Measurements from ENCODE around the gene LMNB1.
"Not testable (repeated sequence)": the region's sequence is repeated elsewhere in the genome, so short reads cannot be mapped to it uniquely, and the experiment has no call there.

Gene LMNB1

DNA sequence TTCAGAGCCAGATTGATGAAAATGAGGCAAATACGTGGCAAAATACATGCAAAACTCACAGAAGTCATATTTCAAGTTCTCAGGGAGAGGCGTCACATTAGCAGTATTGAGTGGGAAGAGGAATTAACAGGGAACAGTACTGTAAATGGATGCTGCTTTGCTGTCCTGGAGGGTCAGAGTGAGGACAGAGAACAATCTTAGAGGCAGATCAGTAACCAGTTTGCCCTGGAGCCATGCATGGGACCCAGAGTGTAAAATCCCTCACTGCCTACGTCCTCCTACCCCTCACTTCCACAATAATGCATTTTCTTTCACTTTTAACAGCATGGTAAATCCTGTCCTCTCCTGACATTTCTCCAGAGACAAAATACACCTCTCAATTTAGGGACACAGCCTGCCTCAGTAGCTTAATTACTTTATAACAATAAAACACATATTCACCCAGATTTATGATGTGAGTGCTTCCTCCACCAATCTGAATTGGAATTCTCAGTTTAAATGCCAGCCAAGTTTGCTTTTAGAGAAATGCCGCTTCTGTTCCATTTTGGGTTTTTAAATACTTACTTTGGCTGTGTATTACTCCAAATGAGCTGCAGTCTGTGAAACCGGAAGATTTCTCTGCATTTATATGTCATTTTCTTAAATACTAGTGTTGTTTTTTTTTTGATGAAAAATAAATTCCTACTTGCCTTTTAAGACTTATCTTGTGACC lies 70.0 kb downstream of the LMNB1 start:
- no peaks in the 10 kb centered on the region for H3K9me3 ChIP-seq (ENCODE audit: control insufficient read depth, insufficient read depth, low read length)
- no peaks in the 10 kb centered on the region for H3K36me3 ChIP-seq (ENCODE audit: control insufficient read depth, insufficient read depth, low read length)
- peak overlapping the region; percentile 24; the same call in 1 of the 2 replicates for H3K4me3 ChIP-seq (ENCODE audit: low read depth, low read length)
- no peaks in the 10 kb centered on the region for H3K27me3 ChIP-seq (ENCODE audit: control insufficient read depth, insufficient read depth, low read length)
- H3K4me1 ChIP-seq (ENCODE audit: control insufficient read depth, insufficient read depth, low read length), result peaks cover 47% of the 10 kb centered on the region
- H3K9ac ChIP-seq (ENCODE audit: low read depth, low read length), result no peak overlapping the region
- H3K27ac ChIP-seq (ENCODE audit: low read depth, low read length), result peak overlapping the region; percentile 52

DNA sequence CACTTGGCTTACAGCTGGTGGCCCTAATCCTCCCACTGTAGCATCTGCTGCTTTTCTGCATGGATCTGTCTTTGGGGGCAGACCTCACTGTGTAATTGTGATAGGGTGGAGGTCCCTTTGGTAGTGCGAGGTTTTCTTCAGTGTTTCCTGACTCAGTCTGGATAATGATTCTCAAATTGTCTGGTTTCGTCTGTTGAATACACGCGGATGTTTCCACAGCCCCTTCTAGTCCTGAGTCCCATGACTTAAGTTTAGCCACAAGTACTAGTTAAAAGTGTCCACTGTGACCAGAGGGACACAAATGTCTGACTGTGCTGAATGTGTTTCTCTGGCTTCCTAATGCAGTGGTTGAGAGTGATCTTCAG lies 70.5 kb downstream of the LMNB1 start:
- no peaks in the 10 kb centered on the region for H3K36me3 ChIP-seq (ENCODE audit: control insufficient read depth, insufficient read depth, low read length)
- no peaks in the 10 kb centered on the region for H3K9me3 ChIP-seq (ENCODE audit: control insufficient read depth, insufficient read depth, low read length)
- peaks cover 52% of the 10 kb centered on the region for H3K4me1 ChIP-seq (ENCODE audit: control insufficient read depth, insufficient read depth, low read length)
- no peak overlapping the region for H3K4me3 ChIP-seq (ENCODE audit: low read depth, low read length)
- no peaks in the 10 kb centered on the region for H3K27me3 ChIP-seq (ENCODE audit: control insufficient read depth, insufficient read depth, low read length)
- no peak overlapping the region for H3K27ac ChIP-seq (ENCODE audit: low read depth, low read length)
- H3K9ac ChIP-seq (ENCODE audit: low read depth, low read length), result no peak overlapping the region

DNA sequence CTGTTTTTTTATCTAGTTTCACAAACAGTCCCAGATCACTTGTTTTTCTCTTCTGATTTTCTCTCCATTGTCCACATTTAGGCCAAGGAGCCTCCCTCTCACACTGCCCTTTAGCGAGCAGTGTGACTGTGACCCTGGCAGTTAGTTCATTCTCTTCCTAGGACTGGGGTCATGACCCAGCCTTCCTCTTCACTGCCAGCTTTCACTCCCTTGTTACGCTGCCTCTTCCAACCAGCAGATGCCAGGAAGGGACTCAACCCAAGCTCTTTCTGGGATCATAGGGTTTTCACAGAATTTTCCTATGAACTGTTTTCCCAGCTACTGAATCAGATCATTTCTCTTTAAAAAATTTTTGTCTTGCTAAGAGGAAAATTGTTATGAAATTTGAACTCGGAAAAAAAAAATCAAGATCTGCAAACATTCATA lies 70.9 kb downstream of the LMNB1 start:
- H3K9ac ChIP-seq (ENCODE audit: low read depth, low read length), result no peak overlapping the region
- H3K4me3 ChIP-seq (ENCODE audit: low read depth, low read length), result no peak overlapping the region
- no peak overlapping the region for H3K27ac ChIP-seq (ENCODE audit: low read depth, low read length)
- H3K9me3 ChIP-seq (ENCODE audit: control insufficient read depth, insufficient read depth, low read length), result no peaks in the 10 kb centered on the region
- peaks cover 54% of the 10 kb centered on the region for H3K4me1 ChIP-seq (ENCODE audit: control insufficient read depth, insufficient read depth, low read length)
- H3K27me3 ChIP-seq (ENCODE audit: control insufficient read depth, insufficient read depth, low read length), result no peaks in the 10 kb centered on the region
- H3K36me3 ChIP-seq (ENCODE audit: control insufficient read depth, insufficient read depth, low read length), result no peaks in the 10 kb centered on the region

DNA sequence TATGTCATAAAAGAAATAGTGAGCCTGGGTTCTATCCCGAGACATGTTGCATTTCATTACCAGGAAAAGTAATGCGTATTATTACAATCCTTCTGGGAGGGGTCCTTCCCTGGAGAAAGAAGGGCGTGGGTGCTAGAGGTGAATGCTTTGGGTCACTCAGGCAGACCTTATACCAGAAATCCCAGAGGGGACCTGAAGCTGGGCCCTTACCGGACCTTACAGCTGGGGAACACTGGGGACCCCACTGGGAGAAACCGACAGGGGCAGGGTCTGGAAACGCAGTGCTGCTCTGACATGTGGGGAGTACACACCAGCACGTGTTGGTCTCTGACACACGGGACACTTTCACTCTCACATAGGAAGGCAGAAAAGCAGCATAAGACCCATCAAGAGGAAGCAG lies 71.3 kb downstream of the LMNB1 start:
- Histone ChIP-seq H3K9ac (ENCODE audit: low read depth, low read length) (no peak overlapping the region), H3K36me3 (ENCODE audit: control insufficient read depth, insufficient read depth, low read length) (no peaks in the 10 kb centered on the region), H3K4me1 (ENCODE audit: control insufficient read depth, insufficient read depth, low read length) (peaks cover 54% of the 10 kb centered on the region), H3K27ac (ENCODE audit: low read depth, low read length) (no peak overlapping the region), H3K4me3 (ENCODE audit: low read depth, low read length) (no peak overlapping the region), H3K9me3 (ENCODE audit: control insufficient read depth, insufficient read depth, low read length) (no peaks in the 10 kb centered on the region), H3K27me3 (ENCODE audit: control insufficient read depth, insufficient read depth, low read length) (no peaks in the 10 kb centered on the region)

DNA sequence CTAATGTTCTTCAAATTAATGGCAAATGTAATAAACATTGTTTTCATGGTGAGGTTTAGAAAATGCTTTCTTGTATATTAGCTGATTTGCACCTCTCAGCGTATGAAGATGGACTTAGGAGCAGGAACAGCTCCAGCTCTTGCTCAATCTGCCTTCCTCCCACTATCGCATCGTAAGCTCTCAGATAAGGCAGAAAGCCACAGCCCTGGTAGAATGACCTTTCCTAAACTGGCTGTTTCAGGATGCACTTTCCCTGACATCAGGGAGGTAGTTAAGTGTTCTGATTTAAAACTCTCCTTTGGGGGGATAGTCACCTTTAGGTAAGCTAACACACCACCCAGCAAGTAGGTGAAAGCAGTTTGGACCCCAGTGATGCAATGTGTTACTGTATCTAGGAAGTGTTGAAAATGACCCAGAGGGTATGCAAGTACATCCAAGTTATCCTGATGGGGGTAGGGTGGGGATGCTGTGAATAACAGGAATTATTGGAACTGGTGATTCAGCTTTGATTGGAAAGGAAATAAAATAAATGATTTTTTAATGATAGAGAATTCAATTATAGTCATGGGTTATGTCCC lies 72.3 kb downstream of the LMNB1 start:
- H3K9me3 ChIP-seq (ENCODE audit: control insufficient read depth, insufficient read depth, low read length), result no peaks in the 10 kb centered on the region
- H3K4me3 ChIP-seq (ENCODE audit: low read depth, low read length), result no peak overlapping the region
- H3K36me3 ChIP-seq (ENCODE audit: control insufficient read depth, insufficient read depth, low read length), result no peaks in the 10 kb centered on the region
- peaks cover 54% of the 10 kb centered on the region for H3K4me1 ChIP-seq (ENCODE audit: control insufficient read depth, insufficient read depth, low read length)
- H3K27me3 ChIP-seq (ENCODE audit: control insufficient read depth, insufficient read depth, low read length), result no peaks in the 10 kb centered on the region
- H3K27ac ChIP-seq (ENCODE audit: low read depth, low read length), result no peak overlapping the region
- H3K9ac ChIP-seq (ENCODE audit: low read depth, low read length), result no peak overlapping the region

DNA sequence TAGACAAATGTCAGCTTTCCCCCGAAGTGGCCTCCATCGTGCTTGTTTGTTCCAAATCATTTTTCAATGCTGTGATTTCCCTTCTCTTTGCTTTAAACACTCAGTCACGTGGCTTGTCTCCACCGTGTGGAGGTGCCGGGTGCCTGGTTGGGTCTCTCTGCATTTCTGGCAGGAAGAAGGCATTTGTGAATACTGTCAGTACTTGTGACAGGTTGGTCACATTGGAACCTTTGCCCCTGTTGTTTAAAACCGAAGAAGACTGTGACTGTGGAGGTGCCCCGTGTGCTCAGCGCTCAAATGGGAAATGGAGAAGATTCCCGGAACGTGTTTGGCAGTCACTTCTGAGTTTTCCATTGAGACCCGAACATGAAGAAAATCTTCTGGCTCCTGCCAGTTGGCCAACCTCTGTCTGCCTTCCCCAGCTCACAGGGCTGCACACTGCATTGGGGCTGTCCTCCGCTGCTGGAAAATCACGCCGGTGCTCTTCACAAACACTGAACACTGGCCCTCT lies 74.6 kb downstream of the LMNB1 start:
- Histone ChIP-seq H3K36me3 (ENCODE audit: control insufficient read depth, insufficient read depth, low read length) (peaks cover 3% of the 10 kb centered on the region; the same call in 1 of the 2 replicates), H3K9ac (ENCODE audit: low read depth, low read length) (no peak overlapping the region), H3K27ac (ENCODE audit: low read depth, low read length) (peak overlapping the region; percentile 9), H3K27me3 (ENCODE audit: control insufficient read depth, insufficient read depth, low read length) (no peaks in the 10 kb centered on the region), H3K4me3 (ENCODE audit: low read depth, low read length) (no peak overlapping the region), H3K9me3 (ENCODE audit: control insufficient read depth, insufficient read depth, low read length) (no peaks in the 10 kb centered on the region), H3K4me1 (ENCODE audit: control insufficient read depth, insufficient read depth, low read length) (peaks cover 46% of the 10 kb centered on the region)

DNA sequence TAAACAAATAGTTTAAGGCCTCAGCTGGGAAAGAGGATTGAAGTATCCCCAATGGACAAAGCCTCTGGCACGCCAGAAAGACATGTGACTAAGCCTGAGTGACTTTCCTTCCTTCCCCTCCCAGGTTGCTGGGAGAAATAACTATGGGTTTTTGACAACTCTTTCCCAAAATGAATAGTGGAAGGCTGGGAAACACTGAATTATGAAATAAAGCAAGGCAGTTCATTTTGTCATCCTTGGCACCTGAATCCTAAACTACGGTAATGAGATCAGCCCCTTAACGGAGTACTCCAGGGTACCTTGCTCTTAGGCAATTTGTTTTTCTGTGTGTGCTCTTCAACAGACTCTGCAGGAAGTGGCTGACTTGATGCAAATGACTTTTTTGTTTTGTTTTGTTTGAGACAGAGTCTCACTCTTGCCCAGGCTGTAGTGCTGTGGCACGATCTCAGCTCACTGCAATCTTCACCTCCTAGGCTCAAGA lies 75.2 kb downstream of the LMNB1 start:
- peak overlapping the region; percentile 2 for H3K27ac ChIP-seq (ENCODE audit: low read depth, low read length)
- no peak overlapping the region for H3K4me3 ChIP-seq (ENCODE audit: low read depth, low read length)
- H3K36me3 ChIP-seq (ENCODE audit: control insufficient read depth, insufficient read depth, low read length), result peaks cover 3% of the 10 kb centered on the region; the same call in 1 of the 2 replicates

DNA sequence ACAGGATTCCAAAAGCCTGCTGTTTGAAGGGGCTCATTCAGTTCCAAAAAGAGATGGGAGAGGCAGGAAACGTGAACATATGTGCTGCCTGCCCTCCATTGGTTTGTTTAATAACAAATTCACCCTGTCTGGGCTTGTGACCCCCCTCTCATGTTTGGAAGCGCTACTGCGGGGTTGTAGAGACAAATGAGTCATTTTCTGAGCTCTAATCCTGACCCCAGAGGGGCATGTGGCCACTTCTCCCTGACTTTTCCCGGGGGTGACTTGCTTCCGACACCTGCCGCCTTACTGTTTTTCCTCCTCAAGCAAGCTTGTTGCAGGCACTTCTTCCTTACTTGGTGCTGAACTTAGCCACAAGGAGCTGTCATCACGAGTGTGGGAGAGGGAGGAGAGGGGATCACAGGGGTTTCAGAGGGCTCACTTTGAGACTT lies 75.9 kb downstream of the LMNB1 start:
- H3K36me3 ChIP-seq (ENCODE audit: control insufficient read depth, insufficient read depth, low read length), result peaks cover 3% of the 10 kb centered on the region; the same call in 1 of the 2 replicates

More for the DNA sequence above, 75.2 kb downstream of the LMNB1 start:
- Histone ChIP-seq H3K9ac (ENCODE audit: low read depth, low read length) (peak overlapping the region; percentile 25; the same call in 1 of the 2 replicates), H3K9me3 (ENCODE audit: control insufficient read depth, insufficient read depth, low read length) (no peaks in the 10 kb centered on the region), H3K4me1 (ENCODE audit: control insufficient read depth, insufficient read depth, low read length) (peaks cover 40% of the 10 kb centered on the region), H3K27me3 (ENCODE audit: control insufficient read depth, insufficient read depth, low read length) (no peaks in the 10 kb centered on the region)

DNA sequence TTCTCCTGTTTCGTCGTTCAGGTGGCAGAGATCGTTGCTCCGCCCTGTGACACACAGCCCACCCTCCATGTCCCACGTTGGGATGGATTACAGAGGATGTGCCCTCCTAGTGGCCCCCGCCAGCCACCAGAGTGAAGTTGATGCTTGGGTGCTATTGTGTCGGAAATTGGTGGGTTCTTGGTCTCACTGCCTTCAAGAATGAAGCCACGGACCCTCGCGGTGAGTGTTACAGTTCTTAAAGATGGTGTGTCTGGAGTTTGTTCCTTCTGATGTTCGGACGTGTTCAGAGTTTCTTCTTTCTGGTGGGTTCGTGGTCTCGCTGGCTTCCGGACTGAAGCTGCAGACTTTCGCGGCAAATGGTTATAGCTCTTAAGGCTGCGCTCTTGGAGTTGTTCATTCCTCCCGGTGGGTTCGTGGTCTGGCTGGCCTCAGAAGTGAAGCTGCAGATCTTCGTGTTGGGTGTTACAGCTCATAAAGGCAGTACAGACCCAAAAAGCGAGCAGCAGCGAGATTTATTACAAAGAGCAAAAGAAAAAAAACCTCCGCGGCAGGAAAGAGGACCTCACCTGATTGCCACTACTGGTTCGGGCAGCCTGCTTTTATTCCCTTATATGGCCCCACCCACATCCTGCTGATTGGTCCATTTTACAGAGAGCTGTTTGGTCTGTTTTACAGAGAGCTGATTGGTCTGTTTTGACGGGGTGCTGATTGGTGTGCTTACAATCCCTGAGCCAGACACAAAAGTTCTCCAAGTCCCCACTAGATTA lies 76.8 kb downstream of the LMNB1 start:
- not testable (repeated sequence) for H3K9ac ChIP-seq (ENCODE audit: low read depth, low read length); H3K36me3 ChIP-seq (ENCODE audit: control insufficient read depth, insufficient read depth, low read length); H3K27ac ChIP-seq (ENCODE audit: low read depth, low read length); H3K9me3 ChIP-seq (ENCODE audit: control insufficient read depth, insufficient read depth, low read length); H3K4me3 ChIP-seq (ENCODE audit: low read depth, low read length); H3K27me3 ChIP-seq (ENCODE audit: control insufficient read depth, insufficient read depth, low read length)
- peaks cover 38% of the 10 kb centered on the region for H3K4me1 ChIP-seq (ENCODE audit: control insufficient read depth, insufficient read depth, low read length)

More for the DNA sequence above, 75.9 kb downstream of the LMNB1 start:
- no peak overlapping the region for H3K27ac ChIP-seq (ENCODE audit: low read depth, low read length)
- no peaks in the 10 kb centered on the region for H3K27me3 ChIP-seq (ENCODE audit: control insufficient read depth, insufficient read depth, low read length)
- H3K4me1 ChIP-seq (ENCODE audit: control insufficient read depth, insufficient read depth, low read length), result peaks cover 40% of the 10 kb centered on the region
- H3K9me3 ChIP-seq (ENCODE audit: control insufficient read depth, insufficient read depth, low read length), result no peaks in the 10 kb centered on the region
- no peak overlapping the region for H3K9ac ChIP-seq (ENCODE audit: low read depth, low read length)
- H3K4me3 ChIP-seq (ENCODE audit: low read depth, low read length), result no peak overlapping the region

DNA sequence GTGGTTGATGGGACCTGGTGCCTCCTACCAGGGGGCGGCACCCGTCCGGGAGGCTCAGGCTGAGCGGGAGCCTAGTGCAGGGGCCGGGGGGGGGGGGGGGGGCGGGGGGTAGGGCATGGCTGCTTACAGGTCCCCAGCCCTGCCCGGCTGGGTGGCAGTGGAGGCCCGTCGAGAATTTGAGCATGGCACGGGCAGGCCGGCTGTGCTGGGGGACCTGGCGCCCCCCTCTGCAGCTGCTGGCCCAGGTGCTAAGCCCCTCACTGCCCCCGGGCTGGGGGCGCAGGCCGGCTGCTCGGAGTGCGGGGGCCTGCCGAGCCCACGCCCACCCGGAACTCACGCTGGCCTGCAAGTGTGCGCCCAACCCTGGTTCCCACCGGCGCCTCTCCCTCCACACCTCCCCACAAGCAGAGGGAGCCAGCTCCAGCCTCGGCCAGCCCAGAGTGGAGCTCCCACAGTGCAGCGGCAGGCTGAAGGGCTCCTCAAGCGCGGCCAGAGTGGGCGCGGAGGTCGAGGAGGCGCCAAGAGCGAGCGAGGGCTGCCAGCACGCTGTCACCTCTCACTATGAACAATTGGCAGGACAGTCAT lies 77.7 kb downstream of the LMNB1 start:
- Histone ChIP-seq H3K9me3 (ENCODE audit: control insufficient read depth, insufficient read depth, low read length) (no peaks in the 10 kb centered on the region), H3K4me3 (ENCODE audit: low read depth, low read length) (no peak overlapping the region), H3K4me1 (ENCODE audit: control insufficient read depth, insufficient read depth, low read length) (peaks cover 32% of the 10 kb centered on the region), H3K9ac (ENCODE audit: low read depth, low read length) (no peak overlapping the region), H3K36me3 (ENCODE audit: control insufficient read depth, insufficient read depth, low read length) (peaks cover 3% of the 10 kb centered on the region; the same call in 1 of the 2 replicates), H3K27me3 (ENCODE audit: control insufficient read depth, insufficient read depth, low read length) (no peaks in the 10 kb centered on the region), H3K27ac (ENCODE audit: low read depth, low read length) (no peak overlapping the region)
